A172 (cell line): Measurements from ENCODE around the gene OPRM1. TPM values are rescaled to one million over a fixed set of nuclear protein-coding genes. Genes with fewer than 3 reads are reported as not detected.

Experiments used
- DNase-seq: peaks from one replicate; pipeline ENCODE4 v3.0.0-alpha.2; 2015; ENCODE audit warnings: low spot score
- total RNA-seq: library from RNA; depleted of rRNA; stranded (reverse); fragments of >200 nt; shearing (Covaris generic); gene quantifications from 2 replicates; pipeline ENCODE4 v1.2.3, GENCODE V29; 2014

OPRM1 gene
- total RNA-seq, 1 experiment from 2014 or later = not detected

- peak; percentile 10 for DNase-seq
Observed at GRCh38 chr6:154276810-154277628, 238.0 kb downstream of the OPRM1 start.

GRCh38 chr6:154277629-154278017 is 238.6 kb downstream of the OPRM1 start:
- DNase-seq = no peak

GRCh38 chr6:154280521-154280920 is 241.5 kb downstream of the OPRM1 start:
- DNase-seq = no peak

GRCh38 chr6:154284313-154284853 is 245.3 kb downstream of the OPRM1 start:
- DNase-seq = no peak

- DNase-seq = no peak
Observed at GRCh38 chr6:154285826-154286225, 246.8 kb downstream of the OPRM1 start.

- DNase-seq = no peak
Observed at GRCh38 chr6:154289818-154290508, 250.9 kb downstream of the OPRM1 start.

GRCh38 chr6:154292066-154292465 is 253.0 kb downstream of the OPRM1 start:
- no peak for DNase-seq

GRCh38 chr6:154292855-154293519 is 253.9 kb downstream of the OPRM1 start:
- DNase-seq = peak; percentile 54

GRCh38 chr6:154295733-154296132 is 256.7 kb downstream of the OPRM1 start:
- no peak for DNase-seq
